HG02798 (cell line): Measurements from ENCODE around the gene TDRD12.

ENCODE experiments used
- ATAC-seq: cut with Tn5 transposase; IDR thresholded peaks from one replicate; pipeline ENCODE4 v1.9.1; 2021; ENCODE audit warnings: mild to moderate bottlenecking; ENCODE audit not compliant: unreplicated experiment, poor library complexity

TDRD12 gene

GRCh38 chr19:32802840-32803239 is 83.3 kb downstream of the TDRD12 start:
- no peak for ATAC-seq

GRCh38 chr19:32808236-32808635 is 88.7 kb downstream of the TDRD12 start:
- no peak for ATAC-seq

GRCh38 chr19:32809254-32809653 is 89.7 kb downstream of the TDRD12 start:
- ATAC-seq: no peak

- no peak for ATAC-seq
Measured at GRCh38 chr19:32809754-32810153, 90.2 kb downstream of the TDRD12 start.

GRCh38 chr19:32810452-32810851 is 90.9 kb downstream of the TDRD12 start:
- no peak for ATAC-seq

GRCh38 chr19:32811151-32811550 is 91.6 kb downstream of the TDRD12 start:
- no peak for ATAC-seq

- no peak for ATAC-seq
Measured at GRCh38 chr19:32812036-32812435, 92.5 kb downstream of the TDRD12 start.

- no peak for ATAC-seq
Measured at GRCh38 chr19:32812571-32812970, 93.0 kb downstream of the TDRD12 start.

- ATAC-seq: no peak
Measured at GRCh38 chr19:32813862-32814425, 94.4 kb downstream of the TDRD12 start.

- no peak for ATAC-seq
Measured at GRCh38 chr19:32814624-32815023, 95.1 kb downstream of the TDRD12 start.

GRCh38 chr19:32816555-32817099 is 97.1 kb downstream of the TDRD12 start:
- no peak for ATAC-seq

- ATAC-seq: no peak
Measured at GRCh38 chr19:32817569-32818476, 98.3 kb downstream of the TDRD12 start.

GRCh38 chr19:32818536-32818935 is 99.0 kb downstream of the TDRD12 start:
- ATAC-seq: no peak

- no peak for ATAC-seq
Measured at GRCh38 chr19:32819419-32820400, 100.1 kb downstream of the TDRD12 start.

- no peak for ATAC-seq
Measured at GRCh38 chr19:32822916-32823746, 103.6 kb downstream of the TDRD12 start.

GRCh38 chr19:32823747-32824102 is 104.2 kb downstream of the TDRD12 start:
- no peak for ATAC-seq

GRCh38 chr19:32824191-32824751 is 104.7 kb downstream of the TDRD12 start:
- no peak for ATAC-seq

GRCh38 chr19:32824916-32825608 is 105.5 kb downstream of the TDRD12 start:
- no peak for ATAC-seq

GRCh38 chr19:32828139-32828538 is 108.6 kb downstream of the TDRD12 start:
- no peak for ATAC-seq
